GM19043 (cell line): Measurements from ENCODE around the gene S100A1.

ENCODE experiments used
- ATAC-seq: cut with Tn5 transposase; IDR thresholded peaks from one replicate; pipeline ENCODE4 v1.9.1; 2021; ENCODE audit warnings: low read depth; ENCODE audit not compliant: unreplicated experiment

S100A1 gene

GRCh38 chr1:153610334-153610733 is 17.9 kb upstream of the S100A1 start:
- no peak for ATAC-seq

GRCh38 chr1:153610811-153611301 is 17.4 kb upstream of the S100A1 start:
- no peak for ATAC-seq

- ATAC-seq: no peak
Measured at GRCh38 chr1:153611356-153611755, 16.9 kb upstream of the S100A1 start.

GRCh38 chr1:153612111-153612754 is 16.0 kb upstream of the S100A1 start:
- ATAC-seq: no peak

GRCh38 chr1:153612755-153613331 is 15.4 kb upstream of the S100A1 start, which contains the start of gene S100A16:
Gene S100A16, minus strand, starts transcription at chr1:153613137. Its CDS starts 4,986 bp downstream, at chr1:153608151.
- ATAC-seq: no peak

- ATAC-seq: no peak
Measured at GRCh38 chr1:153613406-153613805, 14.8 kb upstream of the S100A1 start.

GRCh38 chr1:153614189-153614900 is 13.9 kb upstream of the S100A1 start:
- ATAC-seq: no peak

- no peak for ATAC-seq
Measured at GRCh38 chr1:153614906-153615305, 13.3 kb upstream of the S100A1 start.

GRCh38 chr1:153615406-153615805 is 12.8 kb upstream of the S100A1 start:
- no peak for ATAC-seq

GRCh38 chr1:153616144-153616916 is 11.9 kb upstream of the S100A1 start, which contains the start of gene S100A14:
Gene S100A14, minus strand, starts transcription at chr1:153616325. Its CDS starts 467 bp downstream, at chr1:153615858.
- ATAC-seq: no peak

- no peak for ATAC-seq
Measured at GRCh38 chr1:153616917-153617311, 11.3 kb upstream of the S100A1 start.

GRCh38 chr1:153617663-153618062 is 10.6 kb upstream of the S100A1 start:
- ATAC-seq: no peak

- ATAC-seq: no peak
Measured at GRCh38 chr1:153619171-153619570, 9.1 kb upstream of the S100A1 start.

GRCh38 chr1:153623101-153623500 is 5.1 kb upstream of the S100A1 start:
- no peak for ATAC-seq

- no peak for ATAC-seq
Measured at GRCh38 chr1:153624965-153625611, 3.1 kb upstream of the S100A1 start.

- ATAC-seq: no peak
Measured at GRCh38 chr1:153626477-153626903, 1.7 kb upstream of the S100A1 start.

- no peak for ATAC-seq
Measured at GRCh38 chr1:153626904-153627714, 1.1 kb upstream of the S100A1 start, which contains the start of gene S100A13. Gene S100A13, minus strand, starts transcription at chr1:153627505. Its CDS starts 1,033 bp downstream, at chr1:153626472.

GRCh38 chr1:153628638-153629342 is 556 bp downstream of the S100A1 start:
- no peak for ATAC-seq

GRCh38 chr1:153629343-153629665 is 1.1 kb downstream of the S100A1 start:
- ATAC-seq: no peak
